ENCODE measurements around the gene NPDC1. TPM values are rescaled to one million over a fixed set of nuclear protein-coding genes. Genes with fewer than 3 reads are reported as not detected.

NPDC1 gene
- total RNA-seq, 1 donor from 2014 or later: 90.8 TPM

Other genes with a start within 250 kb of the NPDC1 start
- 0.62 to 1.5 TPM (median 1.4 TPM) in 3 replicates for gene CCDC183, start 249.8 kb downstream of the NPDC1 start, total RNA-seq
- 61.5 to 71.8 TPM (median 62.2 TPM) in 3 replicates for gene RABL6, start 238.2 kb downstream of the NPDC1 start, total RNA-seq
- 6.3 to 7.5 TPM (median 7.4 TPM) in 3 replicates for gene AJM1, start 203.7 kb downstream of the NPDC1 start, total RNA-seq
- gene PHPT1, start 196.8 kb downstream of the NPDC1 start, total RNA-seq: 165 to 193 TPM (median 192 TPM) in 3 replicates
- gene MAMDC4, start 193.8 kb downstream of the NPDC1 start, total RNA-seq: 7.7 to 9.2 TPM (median 7.7 TPM) in 3 replicates
- gene EDF1, start 179.9 kb downstream of the NPDC1 start, total RNA-seq: 296 to 328 TPM (median 320 TPM) in 3 replicates
- 9.6 to 12.4 TPM (median 10.4 TPM) in 3 replicates for gene TRAF2, start 159.7 kb downstream of the NPDC1 start, total RNA-seq
- gene FBXW5, start 101.4 kb downstream of the NPDC1 start, total RNA-seq: 79.2 to 87.5 TPM (median 84.3 TPM) in 3 replicates
- 2.2 TPM in 1 of 3 replicates, not detected in the others for gene C8G, start 100.9 kb downstream of the NPDC1 start, total RNA-seq
- 0.51 to 0.60 TPM in 2 of 3 replicates, not detected in the other for gene LCN12, start 93.9 kb downstream of the NPDC1 start, total RNA-seq
- 24.2 to 80.4 TPM (median 76.8 TPM) in 3 replicates for gene PTGDS, start 68.7 kb downstream of the NPDC1 start, total RNA-seq
- gene LCNL1, start 63.2 kb downstream of the NPDC1 start, total RNA-seq: 0.15 to 5.8 TPM (median 5.2 TPM) in 3 replicates
- gene PAXX, start 53.8 kb downstream of the NPDC1 start, total RNA-seq: 34.4 to 38.7 TPM (median 36.8 TPM) in 3 replicates
- 4.9 to 5.5 TPM in 2 of 3 replicates, not detected in the other for gene CLIC3, start 49.6 kb downstream of the NPDC1 start, total RNA-seq
- 55.3 to 62.4 TPM (median 59.1 TPM) in 3 replicates for gene ABCA2, start 17.9 kb downstream of the NPDC1 start, total RNA-seq
- not detected in 3 replicates for gene FUT7, start 14.1 kb downstream of the NPDC1 start, total RNA-seq
- gene ENTPD2, start 7.9 kb upstream of the NPDC1 start, total RNA-seq: 0.15 TPM in 1 of 3 replicates, not detected in the others
- gene SAPCD2, start 24.4 kb upstream of the NPDC1 start, total RNA-seq: 0.87 to 3.2 TPM (median 2.5 TPM) in 3 replicates
- 26.1 to 44.0 TPM (median 41.7 TPM) in 3 replicates for gene UAP1L1, start 31.3 kb upstream of the NPDC1 start, total RNA-seq
- gene MAN1B1, start 40.8 kb upstream of the NPDC1 start, total RNA-seq: 105 to 117 TPM (median 106 TPM) in 3 replicates
- gene DPP7, start 68.6 kb upstream of the NPDC1 start, total RNA-seq: 54.0 to 85.0 TPM (median 82.2 TPM) in 3 replicates
- gene GRIN1, start 93.0 kb upstream of the NPDC1 start, total RNA-seq: 0.07 TPM in 1 of 3 replicates, not detected in the others
- gene LRRC26, start 123.9 kb upstream of the NPDC1 start, total RNA-seq: not detected in 3 replicates
- gene TMEM210, start 125.9 kb upstream of the NPDC1 start, total RNA-seq: not detected in 3 replicates
- 40.3 to 62.6 TPM (median 41.0 TPM) in 3 replicates for gene ANAPC2, start 142.4 kb upstream of the NPDC1 start, total RNA-seq
- gene SSNA1, start 142.5 kb upstream of the NPDC1 start, total RNA-seq: 54.5 to 57.8 TPM (median 55.5 TPM) in 3 replicates
- gene TPRN, start 154.6 kb upstream of the NPDC1 start, total RNA-seq: 19.5 to 20.0 TPM (median 19.7 TPM) in 3 replicates
- 34.9 to 36.8 TPM (median 36.7 TPM) in 3 replicates for gene TMEM203, start 159.5 kb upstream of the NPDC1 start, total RNA-seq
- gene NDOR1, start 159.5 kb upstream of the NPDC1 start, total RNA-seq: 10.8 to 17.7 TPM (median 13.2 TPM) in 3 replicates
- gene RNF208, start 176.1 kb upstream of the NPDC1 start, total RNA-seq: 3.3 to 4.4 TPM (median 3.6 TPM) in 3 replicates
- 0.44 to 0.92 TPM (median 0.79 TPM) in 3 replicates for gene CYSRT1, start 179.0 kb upstream of the NPDC1 start, total RNA-seq
- 0.22 TPM in 1 of 3 replicates, not detected in the others for gene RNF224, start 181.3 kb upstream of the NPDC1 start, total RNA-seq
- not detected in 3 replicates for gene SLC34A3, start 184.7 kb upstream of the NPDC1 start, total RNA-seq
- 117 to 155 TPM (median 121 TPM) in 3 replicates for gene TUBB4B, start 195.1 kb upstream of the NPDC1 start, total RNA-seq
- not detected in 3 replicates for gene STPG3, start 205.1 kb upstream of the NPDC1 start, total RNA-seq
- 48.0 to 55.1 TPM (median 52.4 TPM) in 3 replicates for gene NELFB, start 209.2 kb upstream of the NPDC1 start, total RNA-seq
- gene TOR4A, start 231.5 kb upstream of the NPDC1 start, total RNA-seq: 0.85 to 3.5 TPM (median 3.4 TPM) in 3 replicates

All from chondrocyte (in vitro differentiated cells).